Right lobe of liver (tissue), 4 donors: Measurements from ENCODE around the gene MAN2B2.

ENCODE experiments used
- CTCF ChIP-seq, 4 donors: fragments of 200-600 bp in 3 of 4; fragments of 450-650 bp in 1 of 4; IDR thresholded peaks; one replicate each; pipeline versions ENCODE4 v1.5.1 to v1.8.0; 2016 to 2022; ENCODE audit warnings: antibody characterized with exemption in 4 of 4, mild to moderate bottlenecking in 2 of 4
- POLR2A ChIP-seq: fragments of 450-650 bp; IDR thresholded peaks from one replicate; pipeline ENCODE4 v1.6.1; 2017; ENCODE audit warnings: antibody characterized with exemption, mild to moderate bottlenecking
- donor health status: DM: no; HTN: no; CAD: no.
- donor health status: DM: no; HTN: no; CAD: no.
- donor health status: DM: no; HTN: yes; CAD: no.

DNA sequence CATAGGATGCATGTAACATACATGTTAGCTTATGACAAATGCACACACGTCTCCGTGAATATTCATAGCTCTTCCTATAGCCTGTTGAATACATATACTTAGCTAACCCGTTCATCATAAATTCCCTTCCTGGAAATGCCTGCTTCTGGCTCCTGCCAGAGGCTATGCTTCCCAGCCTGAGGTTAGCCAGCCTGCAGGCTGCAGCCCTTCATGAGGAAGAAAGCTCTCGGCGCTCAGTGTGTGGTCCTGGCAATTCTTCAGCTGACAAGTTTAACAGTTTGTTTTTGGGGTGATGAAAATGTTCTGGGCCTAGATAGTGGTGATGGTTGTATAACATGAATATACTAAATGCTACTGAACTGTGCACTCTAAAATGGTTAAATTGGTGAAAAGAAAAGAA is 48.8 kb upstream of the MAN2B2 start:
- TF ChIP-seq POLR2A (no peak), CTCF (IDR thresholded peaks at IDR 0.05) (no peak)
